Measurements from ENCODE around the gene KPNB1. TPM values are rescaled to one million over a fixed set of nuclear protein-coding genes. Genes with fewer than 3 reads are reported as not detected.
A peak's percentile ranks its signal among the peaks of the same experiment; 100 is the strongest.

KPNB1 gene
- total RNA-seq, 2 donors from 2014 or later: 665 to 1,039 TPM

DNA sequence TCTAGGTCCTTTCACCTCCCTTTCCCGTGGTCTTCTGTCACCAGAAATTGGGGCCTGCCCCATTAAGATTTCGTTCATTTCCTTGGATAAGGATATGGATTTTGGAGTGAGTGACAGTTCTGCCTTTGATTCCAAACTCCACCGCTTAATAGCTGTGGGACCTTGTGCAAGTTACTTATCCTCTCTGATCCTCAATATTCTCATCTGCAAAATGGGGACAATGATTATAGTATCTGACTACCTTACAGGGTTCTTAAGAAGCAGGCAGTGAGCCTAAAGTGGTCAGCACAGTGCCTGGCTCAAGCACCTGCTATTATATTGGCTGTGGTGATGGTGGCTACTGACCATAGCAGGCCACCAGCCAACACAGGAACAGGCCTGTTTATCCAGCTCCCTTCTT lies 59.9 kb downstream of the KPNB1 start:
- no peaks in the 10 kb centered on the region for H3K9me3 Mint-ChIP-seq
- no peak overlapping the region for H3K4me3 Mint-ChIP-seq
- ATAC-seq (no peak), DNase-seq (ENCODE audit: low spot score) (no peak)
- peaks cover 70 to 78% of the 10 kb centered on the region in 2 donors for H3K4me1 Mint-ChIP-seq (ENCODE audit: low read depth in 2 of 2)
- H3K27me3 Mint-ChIP-seq: no peaks in the 10 kb centered on the region
- H3K27ac Mint-ChIP-seq: peak overlapping the region; percentile 85 to 92
- H3K36me3 Mint-ChIP-seq: no peaks in the 10 kb centered on the region

- no peaks in the 10 kb centered on the region for H3K36me3 Mint-ChIP-seq
- DNase-seq (ENCODE audit: low spot score) (no peak), ATAC-seq (no peak)
- no peaks in the 10 kb centered on the region for H3K9me3 Mint-ChIP-seq
- H3K27me3 Mint-ChIP-seq: no peaks in the 10 kb centered on the region
- peak overlapping the region; percentile 92 to 97 for H3K27ac Mint-ChIP-seq
- no peak overlapping the region for H3K4me3 Mint-ChIP-seq
- peaks cover 69 to 74% of the 10 kb centered on the region in 2 donors for H3K4me1 Mint-ChIP-seq (ENCODE audit: low read depth in 2 of 2)
These were observed 61.8 kb downstream of the KPNB1 start for GRCh38 chr17:47711366-47712099.

GRCh38 chr17:47712330-47713023 lies 62.8 kb downstream of the KPNB1 start:
- ATAC-seq: no peak

GRCh38 chr17:47713980-47714700 lies 64.4 kb downstream of the KPNB1 start:
- DNase-seq (ENCODE audit: low spot score) (no peak), ATAC-seq (no peak)
- peak overlapping the region; percentile 89 for H3K4me3 Mint-ChIP-seq
- peaks cover 81 to 86% of the 10 kb centered on the region in 2 donors for H3K4me1 Mint-ChIP-seq (ENCODE audit: low read depth in 2 of 2)
- H3K27me3 Mint-ChIP-seq: no peaks in the 10 kb centered on the region
- no peaks in the 10 kb centered on the region for H3K9me3 Mint-ChIP-seq
- peak overlapping the region; percentile 92 to 97 for H3K27ac Mint-ChIP-seq
- H3K36me3 Mint-ChIP-seq: no peaks in the 10 kb centered on the region

More at GRCh38 chr17:47712330-47713023, 62.8 kb downstream of the KPNB1 start:
- Mint-ChIP-seq H3K4me3 (peak overlapping the region; percentile 89), H3K36me3 (no peaks in the 10 kb centered on the region), H3K4me1 (ENCODE audit: low read depth in 2 of 2) (peaks cover 69 to 74% of the 10 kb centered on the region in 2 donors), H3K9me3 (no peaks in the 10 kb centered on the region), H3K27ac (peak overlapping the region; percentile 92 to 97), H3K27me3 (no peaks in the 10 kb centered on the region)
- no peak for DNase-seq (ENCODE audit: low spot score)

- Mint-ChIP-seq H3K4me3 (peak overlapping the region; percentile 89), H3K27me3 (no peaks in the 10 kb centered on the region), H3K9me3 (no peaks in the 10 kb centered on the region), H3K36me3 (no peaks in the 10 kb centered on the region), H3K4me1 (ENCODE audit: low read depth in 2 of 2) (peaks cover 84 to 86% of the 10 kb centered on the region in 2 donors), H3K27ac (peak overlapping the region; percentile 92 to 97)
- DNase-seq (ENCODE audit: low spot score): no peak
- peak; percentile 46 to 48 for ATAC-seq
These were observed 65.2 kb downstream of the KPNB1 start for GRCh38 chr17:47714773-47715396.

DNA sequence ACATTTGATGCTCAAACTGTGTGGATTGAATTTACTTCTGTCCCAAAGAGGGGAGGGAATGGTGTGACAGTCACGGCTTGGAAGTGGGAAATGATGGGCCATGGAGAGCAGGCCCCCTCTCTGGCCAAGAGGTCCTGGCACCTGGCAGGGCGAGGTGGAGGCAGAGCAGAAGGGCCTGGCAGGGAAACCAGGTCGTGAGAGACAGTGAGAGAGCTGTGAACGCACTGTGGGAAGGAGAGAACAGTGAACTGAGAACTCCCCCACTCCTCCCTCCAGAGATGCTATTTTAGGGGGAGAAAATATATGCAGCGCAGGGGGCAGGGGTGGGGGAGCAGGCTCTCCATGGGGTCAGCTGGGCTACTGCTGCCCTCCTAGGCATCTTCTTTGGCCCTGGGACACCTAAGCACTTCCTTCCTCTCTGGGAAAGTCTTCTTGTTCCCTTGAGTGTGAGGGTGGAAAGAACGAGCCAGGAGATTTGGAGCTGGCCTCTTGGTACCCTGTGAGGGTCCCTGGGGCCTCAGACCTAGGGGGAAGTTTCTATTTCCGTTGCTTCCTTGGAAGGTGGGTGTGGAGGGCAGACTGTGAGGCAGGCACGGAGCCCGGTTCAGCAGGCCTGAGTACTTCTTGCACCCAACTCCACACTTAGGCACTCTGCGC lies 66.1 kb downstream of the KPNB1 start:
- no peaks in the 10 kb centered on the region for H3K36me3 Mint-ChIP-seq
- peaks cover 87 to 88% of the 10 kb centered on the region in 2 donors for H3K4me1 Mint-ChIP-seq (ENCODE audit: low read depth in 2 of 2)
- peak overlapping the region; percentile 89 for H3K4me3 Mint-ChIP-seq
- no peak for DNase-seq (ENCODE audit: low spot score)
- no peaks in the 10 kb centered on the region for H3K9me3 Mint-ChIP-seq
- H3K27ac Mint-ChIP-seq: peak overlapping the region; percentile 92 to 97
- no peak for ATAC-seq
- H3K27me3 Mint-ChIP-seq: no peaks in the 10 kb centered on the region

GRCh38 chr17:47716375-47716774 lies 66.7 kb downstream of the KPNB1 start:
- Mint-ChIP-seq H3K36me3 (no peaks in the 10 kb centered on the region), H3K27ac (peak overlapping the region; percentile 92 to 97), H3K4me1 (ENCODE audit: low read depth in 2 of 2) (peaks cover 88 to 93% of the 10 kb centered on the region in 2 donors), H3K27me3 (no peaks in the 10 kb centered on the region), H3K9me3 (no peaks in the 10 kb centered on the region), H3K4me3 (peak overlapping the region; percentile 89)
- ATAC-seq (no peak), DNase-seq (ENCODE audit: low spot score) (no peak)

DNA sequence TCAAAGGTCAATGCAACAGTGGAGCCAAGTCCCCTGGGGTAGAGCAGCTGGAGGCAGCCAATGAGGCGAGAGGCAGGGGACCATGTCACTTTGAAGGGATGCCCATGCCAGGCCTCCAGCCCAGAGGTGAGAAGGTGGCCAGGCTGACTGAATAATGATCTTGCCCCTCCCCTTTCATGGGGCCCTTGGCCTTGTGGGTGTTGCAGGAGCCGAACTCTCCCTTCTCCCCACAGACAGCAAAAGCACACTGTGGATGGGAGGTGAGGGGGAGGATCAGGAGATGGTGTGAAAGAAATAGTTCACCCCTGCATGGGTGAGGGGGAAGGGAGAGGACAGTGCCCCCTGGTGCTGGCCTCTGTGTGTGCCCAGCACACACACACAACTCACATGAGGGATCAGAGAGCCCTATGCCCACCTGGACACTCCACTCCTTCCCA lies 67.6 kb downstream of the KPNB1 start:
- ATAC-seq (peak in 1 of 2 donors; percentile 0), DNase-seq (ENCODE audit: low spot score) (no peak)
- no peaks in the 10 kb centered on the region for H3K9me3 Mint-ChIP-seq
- H3K27ac Mint-ChIP-seq: peak overlapping the region; percentile 92 to 97
- peak overlapping the region; percentile 89 for H3K4me3 Mint-ChIP-seq
- no peaks in the 10 kb centered on the region for H3K36me3 Mint-ChIP-seq
- H3K27me3 Mint-ChIP-seq: no peaks in the 10 kb centered on the region
- H3K4me1 Mint-ChIP-seq (ENCODE audit: low read depth in 2 of 2): peaks cover 90 to 93% of the 10 kb centered on the region in 2 donors

- no peak for DNase-seq (ENCODE audit: low spot score)
- Mint-ChIP-seq H3K36me3 (no peaks in the 10 kb centered on the region), H3K4me1 (ENCODE audit: low read depth in 2 of 2) (peaks cover 92 to 94% of the 10 kb centered on the region in 2 donors), H3K27me3 (no peaks in the 10 kb centered on the region), H3K9me3 (no peaks in the 10 kb centered on the region), H3K27ac (peak overlapping the region; percentile 92 to 97), H3K4me3 (peak overlapping the region; percentile 89)
- ATAC-seq: no peak
These were observed 68.4 kb downstream of the KPNB1 start for GRCh38 chr17:47717979-47718621.

GRCh38 chr17:47718634-47719405 lies 69.1 kb downstream of the KPNB1 start:
- peak overlapping the region; percentile 89 for H3K4me3 Mint-ChIP-seq
- H3K27me3 Mint-ChIP-seq: no peaks in the 10 kb centered on the region
- peaks cover 92 to 94% of the 10 kb centered on the region in 2 donors for H3K4me1 Mint-ChIP-seq (ENCODE audit: low read depth in 2 of 2)
- DNase-seq (ENCODE audit: low spot score) (no peak), ATAC-seq (no peak)
- no peaks in the 10 kb centered on the region for H3K36me3 Mint-ChIP-seq
- peak overlapping the region; percentile 92 to 97 for H3K27ac Mint-ChIP-seq
- no peaks in the 10 kb centered on the region for H3K9me3 Mint-ChIP-seq

DNA sequence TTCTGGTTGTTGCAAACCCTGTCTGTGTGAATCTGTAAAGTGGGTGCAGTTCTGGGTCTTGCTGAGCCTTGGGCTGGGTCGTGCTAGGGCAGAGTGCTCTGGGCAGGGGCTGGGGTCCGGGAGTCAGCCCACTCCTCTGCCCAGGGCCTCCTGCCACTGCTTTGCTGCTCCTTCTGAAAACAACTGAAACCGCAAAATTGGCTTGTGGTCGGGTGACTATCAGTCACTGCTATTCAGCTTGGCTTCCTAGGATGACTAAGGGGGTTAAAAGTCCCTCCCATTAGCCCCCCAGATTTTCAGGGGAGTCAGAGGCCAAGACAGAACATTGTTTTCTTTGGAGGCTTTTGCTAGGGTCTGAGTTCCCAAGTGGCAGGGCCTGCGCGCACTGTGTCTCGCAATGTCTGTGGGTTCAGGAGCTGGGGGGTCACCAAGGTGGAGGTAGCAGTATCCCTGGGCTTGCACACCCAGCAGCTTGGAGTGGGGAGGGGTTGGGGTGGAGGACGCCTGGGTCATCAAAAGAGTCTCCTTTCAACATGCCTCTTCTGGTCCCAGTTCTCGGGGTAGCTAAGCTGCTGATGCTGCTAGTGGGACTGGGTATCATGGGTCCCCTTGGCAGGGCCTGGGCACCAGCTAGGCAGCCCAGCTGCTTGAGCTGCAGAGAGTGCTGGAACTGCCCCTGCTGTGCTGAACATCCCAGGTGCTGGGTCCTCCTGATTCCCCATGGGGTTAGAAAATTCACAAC lies 69.9 kb downstream of the KPNB1 start:
- Mint-ChIP-seq H3K4me1 (ENCODE audit: low read depth in 2 of 2) (peaks cover 92 to 94% of the 10 kb centered on the region in 2 donors), H3K27ac (peak overlapping the region; percentile 92 to 97), H3K27me3 (no peaks in the 10 kb centered on the region), H3K4me3 (peak overlapping the region; percentile 89), H3K9me3 (no peaks in the 10 kb centered on the region), H3K36me3 (no peaks in the 10 kb centered on the region)
- DNase-seq (ENCODE audit: low spot score) (peak; percentile 85), ATAC-seq (peak; percentile 30 to 59)
